PC-9 (cell line): ENCODE data around the gene AIMP1.

Source experiments
- EZH2 ChIP-seq: fragments of 200-600 bp; sonication (generic); IDR thresholded peaks from 2 replicates; pipeline ENCODE4 v1.8.0; 2017; ENCODE audit warnings: antibody characterized with exemption, low read depth
- TF ChIP-seq, protein P1 (sequence below): fragments of 200-600 bp; sonication (generic); conservative IDR thresholded peaks from 2 replicates; pipeline ENCODE4 v1.6.1; 2017; ENCODE audit warnings: mixed run types, antibody characterized with exemption, mild to moderate bottlenecking, moderate library complexity

- TF ChIP-seq, protein P1, sequence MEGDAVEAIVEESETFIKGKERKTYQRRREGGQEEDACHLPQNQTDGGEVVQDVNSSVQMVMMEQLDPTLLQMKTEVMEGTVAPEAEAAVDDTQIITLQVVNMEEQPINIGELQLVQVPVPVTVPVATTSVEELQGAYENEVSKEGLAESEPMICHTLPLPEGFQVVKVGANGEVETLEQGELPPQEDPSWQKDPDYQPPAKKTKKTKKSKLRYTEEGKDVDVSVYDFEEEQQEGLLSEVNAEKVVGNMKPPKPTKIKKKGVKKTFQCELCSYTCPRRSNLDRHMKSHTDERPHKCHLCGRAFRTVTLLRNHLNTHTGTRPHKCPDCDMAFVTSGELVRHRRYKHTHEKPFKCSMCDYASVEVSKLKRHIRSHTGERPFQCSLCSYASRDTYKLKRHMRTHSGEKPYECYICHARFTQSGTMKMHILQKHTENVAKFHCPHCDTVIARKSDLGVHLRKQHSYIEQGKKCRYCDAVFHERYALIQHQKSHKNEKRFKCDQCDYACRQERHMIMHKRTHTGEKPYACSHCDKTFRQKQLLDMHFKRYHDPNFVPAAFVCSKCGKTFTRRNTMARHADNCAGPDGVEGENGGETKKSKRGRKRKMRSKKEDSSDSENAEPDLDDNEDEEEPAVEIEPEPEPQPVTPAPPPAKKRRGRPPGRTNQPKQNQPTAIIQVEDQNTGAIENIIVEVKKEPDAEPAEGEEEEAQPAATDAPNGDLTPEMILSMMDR = no peak
- TF ChIP-seq EZH2 = no peak
Measured at GRCh38 chr4:106384878-106385277, 68.5 kb downstream of the AIMP1 start.
